ENCODE data around the gene STX4. TPM values are rescaled to one million over a fixed set of nuclear protein-coding genes. Genes with fewer than 3 reads are reported as not detected.

The STX4 gene
- total and polyA plus RNA-seq, 11 donors = 19.5 to 73.8 (median 44.6) TPM

DNA sequence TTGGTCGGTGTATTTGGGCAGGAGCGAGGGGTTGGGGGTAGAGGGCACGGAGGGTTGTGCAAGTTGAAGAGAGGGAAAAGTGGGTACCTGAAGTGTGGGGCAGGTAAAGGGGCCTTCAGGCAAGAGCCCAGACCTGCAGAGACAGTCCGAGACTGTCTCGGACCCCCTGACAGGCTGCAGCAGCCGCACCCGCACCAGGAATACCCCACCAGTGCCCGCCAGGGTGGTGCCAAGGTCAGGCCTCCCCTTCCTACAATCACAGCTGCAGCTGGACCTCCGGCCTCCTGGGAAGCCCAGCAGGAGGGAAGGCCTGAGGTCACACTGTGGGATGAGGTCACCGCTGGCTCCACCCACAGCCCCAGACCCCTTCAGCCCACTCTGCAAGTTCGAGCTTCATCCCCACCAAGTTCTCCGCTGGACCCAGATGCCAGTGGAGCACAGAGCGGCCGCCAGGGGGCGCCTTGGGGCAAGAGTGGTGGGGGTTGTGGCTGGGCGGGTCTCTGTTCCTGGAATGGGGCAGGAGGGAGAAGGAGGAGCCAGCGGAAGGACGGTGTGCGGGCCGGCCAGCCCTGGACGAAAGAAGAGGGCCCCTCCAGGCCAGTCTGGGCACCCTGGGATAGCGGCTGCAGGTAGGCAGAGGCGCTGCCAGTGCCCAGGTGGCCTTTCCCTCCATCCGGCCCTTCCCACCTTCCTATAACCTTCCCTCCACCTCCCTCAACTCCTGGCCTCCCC lies 48.5 kb upstream of the STX4 start, which contains the start of gene HSD3B7:
Gene HSD3B7, plus strand, starts transcription at position 539 of the 732 bp plus-strand sequence. CDS start 452 bp downstream, outside the sequence.
- Histone ChIP-seq H3K4me1 (peaks cover 0 to 21% (median 11%) of the 10 kb centered on the region in 12 donors), H3K9me3 (no peaks in the 10 kb centered on the region), H3K27ac (peak within 1 kb of the TSS in 10 of 12 donors; percentile 26 to 82 (median 66)), H3K27me3 (no peaks in the 10 kb centered on the region), H3K36me3 (peaks cover 0 to 63% (median 38%) of the 10 kb centered on the region in 9 donors), H3K4me3 (peak within 1 kb of the TSS in 11 of 12 donors; percentile 24 to 79 (median 61))
- ATAC-seq = peak; percentile 83 to 91 (median 88)
- TF ChIP-seq POLR2A (IDR thresholded peaks at IDR 0.05) = peak in 1 of 2 donors; percentile 32
- TF ChIP-seq, protein P1, sequence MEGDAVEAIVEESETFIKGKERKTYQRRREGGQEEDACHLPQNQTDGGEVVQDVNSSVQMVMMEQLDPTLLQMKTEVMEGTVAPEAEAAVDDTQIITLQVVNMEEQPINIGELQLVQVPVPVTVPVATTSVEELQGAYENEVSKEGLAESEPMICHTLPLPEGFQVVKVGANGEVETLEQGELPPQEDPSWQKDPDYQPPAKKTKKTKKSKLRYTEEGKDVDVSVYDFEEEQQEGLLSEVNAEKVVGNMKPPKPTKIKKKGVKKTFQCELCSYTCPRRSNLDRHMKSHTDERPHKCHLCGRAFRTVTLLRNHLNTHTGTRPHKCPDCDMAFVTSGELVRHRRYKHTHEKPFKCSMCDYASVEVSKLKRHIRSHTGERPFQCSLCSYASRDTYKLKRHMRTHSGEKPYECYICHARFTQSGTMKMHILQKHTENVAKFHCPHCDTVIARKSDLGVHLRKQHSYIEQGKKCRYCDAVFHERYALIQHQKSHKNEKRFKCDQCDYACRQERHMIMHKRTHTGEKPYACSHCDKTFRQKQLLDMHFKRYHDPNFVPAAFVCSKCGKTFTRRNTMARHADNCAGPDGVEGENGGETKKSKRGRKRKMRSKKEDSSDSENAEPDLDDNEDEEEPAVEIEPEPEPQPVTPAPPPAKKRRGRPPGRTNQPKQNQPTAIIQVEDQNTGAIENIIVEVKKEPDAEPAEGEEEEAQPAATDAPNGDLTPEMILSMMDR (IDR thresholded peaks at IDR 0.05) = peak; percentile 92 to 97 (median 96)
- peak; percentile 90 to 95 (median 90) for DNase-seq
- WGBS, 4 donors = 25 to 38% (median 29%) methylated on average over 17 to 24 of the region's 24 CpGs
- intact Hi-C loops (cut with DNase I) = loop anchor here (1.0 to 10.0 kb wide), 20 partner anchors 47 to 890 kb away; partner anchors contain the start of genes ZNF843 (in 7 of the 10), VKORC1 (in 3 of the 10), ZNF646 (in 3 of the 10) and ZNF668 (in 3 of the 10)

DNA sequence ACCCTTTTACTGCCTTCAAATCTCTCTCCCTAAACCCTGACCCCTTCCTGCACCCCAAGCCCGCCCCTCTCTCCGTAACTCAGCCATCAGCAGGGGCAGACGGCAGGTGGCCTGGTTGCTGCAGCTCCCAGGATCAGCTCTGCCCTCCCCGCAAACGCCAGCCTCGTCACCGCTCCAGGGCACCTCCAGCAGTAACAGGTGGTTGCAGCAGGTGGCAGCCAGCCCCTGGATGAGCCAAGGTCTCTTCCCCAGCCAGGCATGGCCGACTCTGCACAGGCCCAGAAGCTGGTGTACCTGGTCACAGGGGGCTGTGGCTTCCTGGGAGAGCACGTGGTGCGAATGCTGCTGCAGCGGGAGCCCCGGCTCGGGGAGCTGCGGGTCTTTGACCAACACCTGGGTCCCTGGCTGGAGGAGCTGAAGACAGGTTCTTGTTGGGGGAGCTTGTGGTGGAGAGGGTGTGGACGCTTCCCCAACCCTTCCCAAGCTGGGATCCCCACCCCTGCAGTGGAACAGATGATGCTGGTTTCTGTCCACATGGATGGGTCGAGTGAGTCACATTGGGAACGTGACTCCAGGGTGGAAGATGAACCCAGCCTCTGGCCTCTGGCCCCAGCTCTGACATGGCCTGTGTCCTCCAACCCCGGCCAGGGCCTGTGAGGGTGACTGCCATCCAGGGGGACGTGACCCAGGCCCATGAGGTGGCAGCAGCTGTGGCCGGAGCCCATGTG lies 47.8 kb upstream of the STX4 start:
- peak in 1 of 5 donors; percentile 54 for DNase-seq
- peaks cover 0 to 56% (median 31%) of the 10 kb centered on the region in 9 donors for H3K36me3 ChIP-seq
- peak overlapping the region in 10 of 12 donors; percentile 26 to 82 (median 66) for H3K27ac ChIP-seq
- no peak for TF ChIP-seq POLR2A (IDR thresholded peaks at IDR 0.05)
- TF ChIP-seq, protein P1 (IDR thresholded peaks at IDR 0.05) = no peak
- 41 to 65% (median 55%) methylated on average over 12 to 20 of the region's 20 CpGs for WGBS, 4 donors
- intact Hi-C loops (cut with DNase I) = loop anchor here in 9 of 10 donors (1.0 to 10.0 kb wide), 20 partner anchors 47 to 889 kb away; partner anchors contain the start of genes ZNF843 (in 5 of the 9), VKORC1 (in 3 of the 9), ZNF646 (in 3 of the 9) and ZNF668 (in 3 of the 9)
- ATAC-seq = peak; percentile 9 to 41 (median 33)
- H3K9me3 ChIP-seq = no peaks in the 10 kb centered on the region
- peak overlapping the region in 11 of 12 donors; percentile 24 to 79 (median 61) for H3K4me3 ChIP-seq
- no peaks in the 10 kb centered on the region for H3K27me3 ChIP-seq
- peaks cover 0 to 21% (median 11%) of the 10 kb centered on the region in 12 donors for H3K4me1 ChIP-seq

DNA sequence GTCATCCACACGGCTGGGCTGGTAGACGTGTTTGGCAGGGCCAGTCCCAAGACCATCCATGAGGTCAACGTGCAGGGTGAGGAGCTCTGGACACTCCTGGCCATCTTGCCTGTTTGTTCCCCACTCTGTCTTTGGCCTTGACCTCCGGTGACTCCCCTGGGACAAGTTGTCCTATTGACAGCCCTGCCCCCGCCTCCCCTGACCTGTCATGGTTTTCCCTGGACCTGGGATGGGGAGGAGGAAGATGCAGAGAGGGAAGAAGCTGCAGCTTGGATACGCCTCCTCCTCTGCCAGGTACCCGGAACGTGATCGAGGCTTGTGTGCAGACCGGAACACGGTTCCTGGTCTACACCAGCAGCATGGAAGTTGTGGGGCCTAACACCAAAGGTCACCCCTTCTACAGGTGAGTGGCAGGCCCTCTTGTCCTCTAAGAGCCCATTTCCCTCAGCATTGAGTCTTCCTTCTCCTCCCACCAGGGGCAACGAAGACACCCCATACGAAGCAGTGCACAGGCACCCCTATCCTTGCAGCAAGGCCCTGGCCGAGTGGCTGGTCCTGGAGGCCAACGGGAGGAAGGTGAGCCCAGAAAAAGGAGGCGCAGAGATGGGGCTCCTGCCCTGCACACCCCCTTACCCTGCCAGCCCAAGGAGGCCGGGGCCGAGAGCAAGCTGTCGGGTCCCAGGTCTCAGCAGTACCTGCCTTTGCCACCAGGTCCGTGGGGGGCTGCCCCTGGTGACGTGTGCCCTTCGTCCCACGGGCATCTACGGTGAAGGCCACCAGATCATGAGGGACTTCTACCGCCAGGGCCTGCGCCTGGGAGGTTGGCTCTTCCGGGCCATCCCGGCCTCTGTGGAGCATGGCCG lies 47.0 kb upstream of the STX4 start:
- Histone ChIP-seq H3K27me3 (no peaks in the 10 kb centered on the region), H3K9me3 (no peaks in the 10 kb centered on the region), H3K27ac (peak overlapping the region in 1 of 12 donors; percentile 82), H3K36me3 (peaks cover 0 to 48% (median 23%) of the 10 kb centered on the region in 9 donors), H3K4me3 (peak overlapping the region in 4 of 12 donors; percentile 61 to 63 (median 62)), H3K4me1 (peaks cover 0 to 21% (median 11%) of the 10 kb centered on the region in 12 donors)
- intact Hi-C loops (cut with DNase I) = loop anchor here in 9 of 10 donors (5.0 to 10.0 kb wide), 15 partner anchors 46 to 888 kb away; partner anchors contain the start of genes VKORC1 (in 3 of the 9), ZNF646 (in 3 of the 9), ZNF668 (in 3 of the 9) and ZNF267 (in 2 of the 9)
- TF ChIP-seq, protein P1 (IDR thresholded peaks at IDR 0.05) = no peak
- TF ChIP-seq POLR2A (IDR thresholded peaks at IDR 0.05) = no peak
- 87 to 92% (median 92%) methylated on average over 24 to 29 of the region's 29 CpGs for WGBS, 4 donors
- DNase-seq (no peak), ATAC-seq (no peak)
